Loucy (cell line): Measurements from ENCODE around the gene CHST10.

Experiments
- CTCF ChIP-seq: fragments of 200-600 bp; sonication (generic); conservative IDR thresholded peaks from 2 replicates; pipeline ENCODE4 v1.5.1; 2014; ENCODE audit warnings: mild to moderate bottlenecking, antibody characterized with exemption, low read length
- EZH2phosphoT487 ChIP-seq: fragments of 200-600 bp; IDR thresholded peaks from 2 replicates; pipeline ENCODE4 v1.6.1; 2018; ENCODE audit warnings: antibody characterized with exemption, mild to moderate bottlenecking, moderate library complexity, borderline replicate concordance

- TF ChIP-seq CTCF = no peak
- TF ChIP-seq EZH2phosphoT487 = no peak
Measured at GRCh38 chr2:100409461-100409860, 8.0 kb downstream of the CHST10 start.
